ENCODE data around the gene ZIC4. TPM values are rescaled to one million over a fixed set of nuclear protein-coding genes. Genes with fewer than 3 reads are reported as not detected.

ZIC4 gene
- total and polyA plus RNA-seq, 2 of the 8 experiments (the other 6 are each of a cell fraction or from before 2014, with no cell fraction given): 0.03 to 0.13 TPM

DNA sequence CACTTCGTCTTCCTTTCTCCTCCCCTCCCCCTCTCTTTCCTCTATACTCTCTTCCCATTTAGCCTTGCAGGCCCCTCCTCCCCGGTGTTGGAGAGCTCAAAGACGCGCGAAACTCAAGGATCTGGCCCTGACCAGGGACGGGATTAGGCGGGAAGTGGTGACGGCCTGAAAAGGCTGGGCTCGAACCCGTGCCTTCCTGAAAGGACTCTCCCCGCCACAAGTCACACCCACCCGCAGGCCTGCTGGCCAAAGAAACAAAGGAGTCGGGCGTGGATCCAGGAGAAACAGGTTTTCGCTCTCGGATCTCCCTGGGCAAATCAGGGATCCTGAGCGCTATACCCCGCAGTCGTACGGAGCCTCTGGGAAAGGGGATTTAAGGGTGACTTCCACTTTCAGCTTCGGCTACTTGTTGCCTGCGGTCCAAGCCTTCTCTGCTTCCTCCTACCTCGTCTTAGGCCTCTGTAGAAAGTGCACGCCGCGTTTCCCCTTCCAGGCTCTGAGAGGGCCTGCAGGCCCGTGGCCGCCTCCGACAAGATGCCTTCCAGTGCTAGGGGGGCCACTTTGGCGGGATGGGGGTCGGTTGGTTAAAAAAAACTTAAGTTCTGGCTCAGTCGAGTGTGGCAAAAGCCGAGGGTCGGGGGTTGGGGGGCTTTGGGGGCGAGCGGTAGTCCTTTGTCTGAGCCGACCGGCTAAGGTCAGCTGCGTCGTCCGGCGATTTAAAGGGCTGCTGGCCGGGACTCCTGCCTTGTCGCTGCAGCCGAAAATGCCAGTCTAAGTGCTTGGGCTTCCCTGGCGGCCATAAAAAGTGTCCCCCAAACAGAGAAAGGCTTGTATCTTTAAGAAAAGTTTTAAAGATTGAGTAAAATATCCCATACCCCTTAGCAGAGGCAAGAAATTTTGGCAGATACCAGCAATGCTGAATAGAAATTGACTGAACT is 8.2 kb downstream of the ZIC4 start (continued):
- TF ChIP-seq RAD21 (IDR thresholded peaks at IDR 0.05 in 1 of 2, conservative IDR thresholded peaks at IDR 0.05 in 1 of 2; ENCODE audit: low read depth in 2 of 2, low read length in 2 of 2): no peak
- no peak; the same call in 1 of the 2 replicates for TF ChIP-seq TAF1 (IDR thresholded peaks at IDR 0.05; ENCODE audit: low read depth, low read length)
- no peak for TF ChIP-seq YY1 (IDR thresholded peaks at IDR 0.05; ENCODE audit: low read depth, low read length)
- no peak for TF ChIP-seq SP1 (IDR thresholded peaks at IDR 0.05; ENCODE audit: low read depth, low read length)
- TF ChIP-seq KDM4A (IDR thresholded peaks at IDR 0.05; ENCODE audit: low read depth, low read length, severe bottlenecking): peak; percentile 45
- TF ChIP-seq EZH2 (IDR thresholded peaks at IDR 0.05; ENCODE audit: low read depth, low read length, severe bottlenecking): peak; percentile 78
- no peak for TF ChIP-seq CEBPB (IDR thresholded peaks at IDR 0.05; ENCODE audit: low read depth, low read length)
- TF ChIP-seq, protein P1, sequence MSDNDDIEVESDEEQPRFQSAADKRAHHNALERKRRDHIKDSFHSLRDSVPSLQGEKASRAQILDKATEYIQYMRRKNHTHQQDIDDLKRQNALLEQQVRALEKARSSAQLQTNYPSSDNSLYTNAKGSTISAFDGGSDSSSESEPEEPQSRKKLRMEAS (IDR thresholded peaks at IDR 0.05): peak; percentile 45; the same call in 1 of the 2 replicates
- TF ChIP-seq SIN3A (conservative IDR thresholded peaks at IDR 0.05 in 1 of 2, IDR thresholded peaks at IDR 0.05 in 1 of 2; ENCODE audit: low read depth in 1 of 2, low read length in 2 of 2): 0 out of 4 replicates have a peak, but pooled peaks of 1 of the 2 experiments have one; percentile 26
- no peak for TF ChIP-seq SRF (IDR thresholded peaks at IDR 0.05; ENCODE audit: low read depth, low read length)
- TF ChIP-seq EP300 (IDR thresholded peaks at IDR 0.05; ENCODE audit: borderline replicate concordance in 1 of 2, low read depth in 2 of 2, low read length in 2 of 2): no peak
- TF ChIP-seq POLR2A (IDR thresholded peaks at IDR 0.05; ENCODE audit: control extremely low read depth in 1 of 2, low read depth in 2 of 2, low read length in 2 of 2): peak in 1 of 2 experiments; percentile 58; a peak in 2 of 3 replicates
- TF ChIP-seq, protein P2, sequence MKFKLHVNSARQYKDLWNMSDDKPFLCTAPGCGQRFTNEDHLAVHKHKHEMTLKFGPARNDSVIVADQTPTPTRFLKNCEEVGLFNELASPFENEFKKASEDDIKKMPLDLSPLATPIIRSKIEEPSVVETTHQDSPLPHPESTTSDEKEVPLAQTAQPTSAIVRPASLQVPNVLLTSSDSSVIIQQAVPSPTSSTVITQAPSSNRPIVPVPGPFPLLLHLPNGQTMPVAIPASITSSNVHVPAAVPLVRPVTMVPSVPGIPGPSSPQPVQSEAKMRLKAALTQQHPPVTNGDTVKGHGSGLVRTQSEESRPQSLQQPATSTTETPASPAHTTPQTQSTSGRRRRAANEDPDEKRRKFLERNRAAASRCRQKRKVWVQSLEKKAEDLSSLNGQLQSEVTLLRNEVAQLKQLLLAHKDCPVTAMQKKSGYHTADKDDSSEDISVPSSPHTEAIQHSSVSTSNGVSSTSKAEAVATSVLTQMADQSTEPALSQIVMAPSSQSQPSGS (IDR thresholded peaks at IDR 0.05; ENCODE audit: low read length): no peak
- TF ChIP-seq CHD2 (IDR thresholded peaks at IDR 0.05; ENCODE audit: low read length): no peak; the same call in 1 of the 2 replicates
- TF ChIP-seq KDM1A (IDR thresholded peaks at IDR 0.05; ENCODE audit: borderline replicate concordance, low read length): peak; percentile 69; the same call in 1 of the 2 replicates
- TF ChIP-seq POU5F1 (IDR thresholded peaks at IDR 0.05; ENCODE audit: low read depth, low read length): no peak
- no peak for TF ChIP-seq ZNF274 (IDR thresholded peaks at IDR 0.05; ENCODE audit: borderline replicate concordance, extremely low read depth, low read length)
- TF ChIP-seq SAP30 (IDR thresholded peaks at IDR 0.05; ENCODE audit: insufficient read depth, insufficient replicate concordance, low read length): no peak
- TF ChIP-seq RXRA (IDR thresholded peaks at IDR 0.05; ENCODE audit: insufficient read depth, low read depth, low read length): no peak
- peak; percentile 53; the same call in 1 of the 2 replicates for TF ChIP-seq CBX8 (IDR thresholded peaks at IDR 0.05; ENCODE audit: borderline replicate concordance, low read depth, low read length)

Measured in H1 (cell line).